WERI-Rb-1 (cell line): ENCODE data around the gene PUS7L.
"Not testable (repeated sequence)": the region's sequence is repeated elsewhere in the genome, so short reads cannot be mapped to it uniquely, and the experiment has no call there.

Experiments
- DNase-seq: peaks from one replicate; pipeline ENCODE4 v3.0.0-alpha.2; 2020
- H3K27ac ChIP-seq: fragments of 250-450 bp; sonication (Bioruptor Pico); 2 replicates; pipeline ENCODE4 v1.5.1; 2020; ENCODE audit warnings: mild to moderate bottlenecking, moderate library complexity
- H3K27me3 ChIP-seq: fragments of 250-450 bp; sonication (Bioruptor Pico); 2 replicates; pipeline ENCODE4 v1.5.1; 2021; ENCODE audit warnings: mild to moderate bottlenecking, low read depth, moderate library complexity; ENCODE audit not compliant: insufficient read depth, severe bottlenecking
- H3K36me3 ChIP-seq: fragments of 250-450 bp; sonication (Bioruptor Pico); 2 replicates; pipeline ENCODE4 v1.5.1; 2020; ENCODE audit warnings: mild to moderate bottlenecking, moderate library complexity
- H3K4me3 ChIP-seq: 2 replicates; pipeline ENCODE4 v1.5.1; 2011; ENCODE audit warnings: low read depth, mild to moderate bottlenecking, control low read depth, low read length
- H3K9me3 ChIP-seq: fragments of 250-450 bp; sonication (Bioruptor Pico); 2 replicates; pipeline ENCODE4 v1.5.1; 2021; ENCODE audit warnings: mild to moderate bottlenecking, moderate library complexity; ENCODE audit not compliant: severe bottlenecking
- CTCF ChIP-seq: IDR thresholded peaks from 2 replicates; pipeline ENCODE4 v1.5.1; 2011; ENCODE audit warnings: low read depth, mild to moderate bottlenecking, control low read depth, inconsistent platforms, low read length

Gene PUS7L

GRCh38 chr12:43728698-43729097 is 29.9 kb downstream of the PUS7L start:
- TF ChIP-seq CTCF = no peak
- no peak for DNase-seq
- Histone ChIP-seq H3K27me3 (no peaks in the 10 kb centered on the region), H3K9me3 (no peaks in the 10 kb centered on the region), H3K4me3 (no peak overlapping the region), H3K27ac (no peak overlapping the region), H3K36me3 (peaks cover 10% of the 10 kb centered on the region)

- TF ChIP-seq CTCF = no peak
- H3K27ac ChIP-seq = no peak overlapping the region
- H3K27me3 ChIP-seq = no peaks in the 10 kb centered on the region
- DNase-seq = no peak
- no peak overlapping the region for H3K4me3 ChIP-seq
- peaks cover 6% of the 10 kb centered on the region; the same call in 1 of the 2 replicates for H3K36me3 ChIP-seq
- no peaks in the 10 kb centered on the region for H3K9me3 ChIP-seq
Measured at GRCh38 chr12:43728117-43728516, 30.5 kb downstream of the PUS7L start.

- no peak for DNase-seq
- TF ChIP-seq CTCF = no peak
- Histone ChIP-seq H3K9me3 (no peaks in the 10 kb centered on the region), H3K27me3 (no peaks in the 10 kb centered on the region), H3K36me3 (no peaks in the 10 kb centered on the region), H3K4me3 (no peak overlapping the region), H3K27ac (no peak overlapping the region)
Measured at GRCh38 chr12:43723134-43723533, 35.5 kb downstream of the PUS7L start.

DNA sequence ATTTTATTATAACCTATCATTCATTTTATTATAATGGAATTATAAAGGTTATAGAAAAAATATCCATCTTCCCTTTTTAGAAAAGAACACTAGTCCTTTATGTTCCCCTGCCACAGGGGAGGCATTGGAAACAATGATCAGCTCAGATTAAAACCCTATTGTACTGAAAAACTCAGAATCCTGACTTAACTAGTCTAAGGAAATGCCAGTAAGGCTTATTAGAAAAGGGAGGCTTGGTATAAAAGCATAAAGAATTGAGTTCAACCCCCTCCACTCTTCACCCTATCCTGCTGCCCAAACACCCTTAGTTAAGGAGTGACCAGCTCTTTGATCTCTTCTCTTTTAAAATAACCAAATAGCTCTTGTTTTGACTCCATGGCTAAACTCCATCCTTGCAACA is 36.0 kb downstream of the PUS7L start:
- Histone ChIP-seq H3K27ac (no peak overlapping the region), H3K27me3 (no peaks in the 10 kb centered on the region), H3K36me3 (no peaks in the 10 kb centered on the region), H3K9me3 (no peaks in the 10 kb centered on the region), H3K4me3 (no peak overlapping the region)
- TF ChIP-seq CTCF = no peak
- DNase-seq = no peak

- H3K27ac ChIP-seq = no peak overlapping the region
- TF ChIP-seq CTCF = no peak
- no peaks in the 10 kb centered on the region for H3K27me3 ChIP-seq
- no peak for DNase-seq
- no peak overlapping the region for H3K4me3 ChIP-seq
- no peaks in the 10 kb centered on the region for H3K9me3 ChIP-seq
- H3K36me3 ChIP-seq = no peaks in the 10 kb centered on the region
Measured at GRCh38 chr12:43711348-43711747, 47.2 kb downstream of the PUS7L start.

- not testable (repeated sequence) for H3K4me3 ChIP-seq, H3K9me3 ChIP-seq, H3K27me3 ChIP-seq, H3K36me3 ChIP-seq, H3K27ac ChIP-seq, DNase-seq
Measured at GRCh38 chr12:43703772-43704171, 54.8 kb downstream of the PUS7L start.

- DNase-seq, H3K27me3 ChIP-seq: not testable (repeated sequence)
Measured at GRCh38 chr12:43701194-43701593, 57.4 kb downstream of the PUS7L start.

More at GRCh38 chr12:43701194-43701593, 57.4 kb downstream of the PUS7L start:
- H3K27ac ChIP-seq, H3K36me3 ChIP-seq, H3K4me3 ChIP-seq, H3K9me3 ChIP-seq: not testable (repeated sequence)
